GM12892 (cell line): ENCODE results near the gene HMGN1.

Experiments used
- POLR2A ChIP-seq: IDR thresholded peaks from 2 replicates; pipeline ENCODE4 v1.6.1; 2011; ENCODE audit warnings: low read depth, low read length, control low read depth
- POLR2AphosphoS5 ChIP-seq: IDR thresholded peaks from 2 replicates; pipeline ENCODE4 v1.6.1; 2011; ENCODE audit warnings: low read depth, low read length, control low read depth

- TF ChIP-seq POLR2AphosphoS5, result peak; percentile 93
- peak; percentile 96 for TF ChIP-seq POLR2A
These were observed 564 bp upstream of the HMGN1 start for GRCh38 chr21:39349211-39350093.
